Thymus (tissue), 11 donors: ENCODE data around the gene ANO8. TPM values are rescaled to one million over a fixed set of nuclear protein-coding genes. Genes with fewer than 3 reads are reported as not detected.

Source experiments
- DNase-seq, 9 donors: peaks; one replicate each; pipeline ENCODE4 v3.0.0-alpha.2; 2013; ENCODE audit warnings: low spot score in 9 of 9, low read depth in 6 of 9, missing footprints in 1 of 9
- H3K27ac ChIP-seq, 2 donors: one replicate each; pipeline ENCODE4 v1.5.1; 2013; ENCODE audit warnings: control low read depth in 1 of 2, low read depth in 1 of 2, low read length in 1 of 2, mild to moderate bottlenecking in 1 of 2, moderate library complexity in 1 of 2
- H3K27me3 ChIP-seq, 2 donors: one replicate each; pipeline ENCODE4 v1.5.1; 2013; ENCODE audit warnings: low read length in 1 of 2; ENCODE audit not compliant: control insufficient read depth in 2 of 2, insufficient read depth in 1 of 2
- H3K36me3 ChIP-seq, 2 donors: one replicate each; pipeline ENCODE4 v1.5.1; 2013; ENCODE audit warnings: low read length in 1 of 2, mild to moderate bottlenecking in 1 of 2, moderate library complexity in 1 of 2; ENCODE audit not compliant: control insufficient read depth in 2 of 2, insufficient read depth in 2 of 2
- H3K4me1 ChIP-seq, 2 donors: one replicate each; pipeline ENCODE4 v1.5.1; 2013; ENCODE audit warnings: low read length in 2 of 2; ENCODE audit not compliant: control insufficient read depth in 2 of 2, insufficient read depth in 2 of 2
- H3K4me3 ChIP-seq, 2 donors: one replicate each; pipeline ENCODE4 v1.5.1; 2013; ENCODE audit warnings: low read length in 2 of 2, control low read depth in 1 of 2, mild to moderate bottlenecking in 1 of 2
- H3K9me3 ChIP-seq, 2 donors: one replicate each; pipeline ENCODE4 v1.5.1; 2013; ENCODE audit warnings: low read length in 1 of 2, mild to moderate bottlenecking in 1 of 2; ENCODE audit not compliant: control insufficient read depth in 2 of 2, insufficient read depth in 1 of 2
- WGBS: extraction: QIAGEN DNeasy Blood & Tissue Kit; methylation state at CpG from one replicate; pipeline ENCODE4 v1.1.7; 2013; 5-methylcytosine and 5-hydroxymethylcytosine counted together
- polyA plus RNA-seq: library from polyadenylated mRNA; stranded (reverse); fragments of 200-250 nt; gene quantifications from one replicate; pipeline ENCODE4 v1.2.3, GENCODE V29; 2013
- total RNA-seq: library from RNA; stranded (reverse); fragments of 120-200 nt; gene quantifications from one replicate; pipeline ENCODE4 v1.2.4, GENCODE V29; 2013
- donor health status: healthy.

ANO8 gene
- total and polyA plus RNA-seq, 2 donors, result 2.2 to 13.5 TPM

DNA sequence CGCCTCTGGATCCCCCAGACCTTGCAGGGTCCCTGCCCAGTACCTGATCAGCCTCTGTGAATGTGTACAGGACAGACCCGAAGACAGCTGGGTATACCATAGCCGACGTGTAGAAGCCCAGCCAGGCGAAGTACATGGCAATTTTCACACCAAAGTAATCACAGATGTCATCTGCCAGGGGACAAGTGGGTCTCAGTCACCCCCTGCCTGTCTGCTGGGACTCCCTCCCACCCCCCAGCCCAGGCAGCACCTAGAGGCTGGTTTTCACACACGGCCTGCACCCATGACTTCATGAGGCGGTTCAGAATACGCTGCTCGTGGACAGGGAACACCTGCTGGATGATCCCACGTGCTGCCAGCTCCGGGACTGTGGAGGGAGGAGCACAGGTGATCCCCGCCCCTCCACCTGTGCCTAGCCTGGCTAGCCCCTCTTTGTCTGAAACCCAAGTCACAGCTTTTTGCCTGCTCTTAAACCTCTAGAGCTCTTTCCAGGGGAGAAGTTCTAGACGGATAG is 3.6 kb downstream of the ANO8 start:
- H3K4me1 ChIP-seq, result peaks cover 19 to 49% of the 10 kb centered on the region in 2 donors
- DNase-seq, result no peak
- no peak overlapping the region for H3K4me3 ChIP-seq
- H3K36me3 ChIP-seq, result peaks cover 2 to 20% of the 10 kb centered on the region in 2 donors
- peaks cover 0 to 12% of the 10 kb centered on the region in 2 donors for H3K9me3 ChIP-seq
- 93% methylated on average over 13 of the region's 13 CpGs for WGBS
- no peak overlapping the region for H3K27ac ChIP-seq
- H3K27me3 ChIP-seq, result peaks cover 0 to 24% of the 10 kb centered on the region in 2 donors

DNA sequence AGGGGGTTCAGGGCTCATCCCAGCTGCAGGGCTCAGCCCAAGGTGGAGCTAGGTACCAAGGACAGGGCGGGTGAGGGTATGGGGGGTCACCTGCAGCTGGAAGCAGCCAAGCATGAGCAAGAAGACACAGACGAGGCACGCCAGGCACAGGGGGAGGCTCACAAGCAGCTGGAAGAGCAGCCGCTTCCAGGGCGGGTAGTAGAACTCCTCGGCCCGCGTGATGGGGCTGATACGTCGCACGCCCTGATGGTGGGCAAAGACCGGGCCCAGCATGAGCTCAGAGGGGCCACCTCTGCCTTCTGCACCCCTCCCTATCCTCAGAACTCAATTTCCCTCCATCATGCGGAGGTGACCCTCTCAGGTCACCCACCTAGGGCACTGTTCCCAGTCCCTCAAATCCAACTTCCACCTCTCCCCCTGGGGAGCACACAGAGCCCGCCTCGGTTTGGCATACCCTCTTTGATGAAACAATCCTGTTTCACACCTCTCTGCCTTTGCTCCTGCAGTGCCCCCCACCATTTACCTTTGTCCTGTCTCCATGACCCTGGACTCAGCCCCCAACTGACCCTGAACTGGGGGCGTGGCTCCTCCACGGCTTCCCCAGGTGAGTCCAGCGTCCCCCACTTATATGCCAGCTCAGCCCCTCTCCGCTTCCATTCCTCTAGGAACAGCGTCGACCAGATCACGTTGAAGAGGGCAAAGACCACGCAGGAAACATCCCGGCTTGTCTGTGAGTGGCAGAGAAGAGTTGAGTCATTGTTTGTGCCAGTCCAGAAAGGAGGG is 4.2 kb downstream of the ANO8 start:
- Histone ChIP-seq H3K27me3 (peaks cover 0 to 24% of the 10 kb centered on the region in 2 donors), H3K36me3 (peaks cover 3 to 20% of the 10 kb centered on the region in 2 donors), H3K4me1 (peaks cover 19 to 44% of the 10 kb centered on the region in 2 donors), H3K27ac (no peak overlapping the region), H3K9me3 (peaks cover 0 to 12% of the 10 kb centered on the region in 2 donors), H3K4me3 (no peak overlapping the region)
- 95% methylated on average over 24 of the region's 24 CpGs for WGBS
- DNase-seq, result no peak

DNA sequence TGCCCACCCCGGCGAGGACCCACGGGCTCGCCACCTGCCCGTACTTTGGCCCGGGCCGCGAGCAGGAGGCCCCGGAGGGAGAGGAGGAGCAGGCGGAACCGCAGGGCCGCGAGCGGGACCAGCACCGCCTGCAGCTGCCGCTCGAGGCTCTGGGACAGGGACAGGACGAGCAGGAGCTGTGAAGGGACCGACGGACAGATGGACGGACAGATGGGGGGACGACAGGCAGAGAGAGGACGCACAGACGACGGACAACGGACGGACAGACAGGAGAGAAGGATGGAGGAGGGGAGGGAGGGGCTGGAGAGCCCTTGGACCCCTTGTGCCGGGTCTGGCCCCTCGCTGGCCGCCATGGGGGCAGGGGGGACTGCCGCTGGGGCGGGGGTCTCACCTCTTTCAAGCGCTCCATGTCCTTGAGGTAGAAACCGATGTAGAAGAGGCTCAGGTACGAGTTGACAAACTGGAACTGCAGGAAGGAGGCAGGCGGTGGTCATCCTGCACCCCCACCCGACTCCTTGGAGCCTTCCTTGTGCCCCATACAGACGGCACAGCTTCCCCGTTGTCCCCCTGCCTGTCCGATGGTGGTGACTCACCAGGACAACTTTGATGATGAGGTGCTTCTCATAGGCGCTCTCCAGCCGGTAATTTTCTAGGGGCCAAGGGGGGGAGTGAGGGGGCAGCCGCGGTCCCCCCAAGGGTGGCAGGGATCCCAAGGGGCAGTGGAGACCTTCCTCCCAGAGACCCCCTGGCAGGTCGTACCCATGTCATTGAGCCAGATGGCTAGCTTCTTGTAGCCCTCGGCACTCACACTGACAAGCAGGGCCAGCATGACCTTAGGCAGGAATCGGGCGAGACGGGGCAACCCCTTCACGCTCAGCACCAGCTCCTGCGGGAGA is 5.0 kb downstream of the ANO8 start:
- Histone ChIP-seq H3K4me1 (peaks cover 19 to 37% of the 10 kb centered on the region in 2 donors), H3K9me3 (peaks cover 0 to 8% of the 10 kb centered on the region in 2 donors), H3K4me3 (peak overlapping the region in 1 of 2 donors; percentile 58), H3K36me3 (peaks cover 11 to 23% of the 10 kb centered on the region in 2 donors), H3K27me3 (peaks cover 0 to 24% of the 10 kb centered on the region in 2 donors), H3K27ac (no peak overlapping the region)
- WGBS, result 70% methylated on average over 51 of the region's 51 CpGs
- DNase-seq, result no peak

DNA sequence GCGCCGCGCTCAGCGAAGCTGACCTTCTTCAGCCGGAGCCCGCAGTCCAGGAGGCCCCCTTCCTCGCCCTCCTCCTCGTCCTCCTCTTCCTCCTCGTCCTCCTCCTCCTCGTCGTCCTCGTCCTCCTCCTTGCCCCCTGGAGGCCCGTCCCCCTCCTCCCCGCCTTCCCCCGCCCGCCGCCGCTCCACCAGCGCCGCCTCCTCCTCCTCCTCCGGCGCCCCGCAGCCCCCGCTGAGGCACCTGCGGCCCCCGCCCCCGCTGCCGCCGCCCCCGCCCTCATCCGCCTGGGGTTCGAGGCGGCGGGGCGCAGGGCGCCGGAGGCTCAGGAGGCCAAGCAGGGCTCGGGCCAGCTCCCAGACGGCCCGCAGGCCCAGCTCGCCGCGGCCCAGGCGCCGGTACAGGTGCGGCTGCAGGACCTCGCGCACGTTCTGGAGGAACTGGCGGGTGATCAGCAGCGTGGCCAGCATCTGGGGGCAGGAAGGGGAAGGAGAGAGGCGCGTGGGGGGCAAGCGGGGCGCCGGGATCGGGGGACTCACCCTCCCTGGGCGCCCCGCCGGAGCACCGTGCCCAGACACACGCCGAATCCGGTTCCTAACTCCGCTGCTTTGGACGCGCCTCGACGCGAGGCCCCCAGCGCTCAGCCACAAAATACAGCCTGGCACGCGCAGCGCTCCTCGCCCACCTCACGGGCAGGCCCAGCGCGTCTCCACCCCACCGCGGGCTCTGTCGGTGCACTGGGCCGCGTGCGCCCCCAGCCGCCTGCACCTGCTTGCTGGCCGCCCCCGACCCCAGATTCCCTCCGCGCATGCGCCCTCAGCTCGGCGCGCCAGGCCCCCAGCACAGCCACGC is 5.9 kb downstream of the ANO8 start:
- DNase-seq, result peak in 4 of 9 donors; percentile 39 to 81 (median 58)
- H3K27me3 ChIP-seq, result peaks cover 0 to 26% of the 10 kb centered on the region in 2 donors
- H3K4me1 ChIP-seq, result peaks cover 14 to 33% of the 10 kb centered on the region in 2 donors
- WGBS, result 4% methylated on average over 94 of the region's 94 CpGs
- H3K4me3 ChIP-seq, result peak overlapping the region; percentile 52 to 58
- H3K36me3 ChIP-seq, result peaks cover 13 to 25% of the 10 kb centered on the region in 2 donors
- H3K27ac ChIP-seq, result peak overlapping the region; percentile 19 to 53
- H3K9me3 ChIP-seq, result peaks cover 0 to 8% of the 10 kb centered on the region in 2 donors

DNA sequence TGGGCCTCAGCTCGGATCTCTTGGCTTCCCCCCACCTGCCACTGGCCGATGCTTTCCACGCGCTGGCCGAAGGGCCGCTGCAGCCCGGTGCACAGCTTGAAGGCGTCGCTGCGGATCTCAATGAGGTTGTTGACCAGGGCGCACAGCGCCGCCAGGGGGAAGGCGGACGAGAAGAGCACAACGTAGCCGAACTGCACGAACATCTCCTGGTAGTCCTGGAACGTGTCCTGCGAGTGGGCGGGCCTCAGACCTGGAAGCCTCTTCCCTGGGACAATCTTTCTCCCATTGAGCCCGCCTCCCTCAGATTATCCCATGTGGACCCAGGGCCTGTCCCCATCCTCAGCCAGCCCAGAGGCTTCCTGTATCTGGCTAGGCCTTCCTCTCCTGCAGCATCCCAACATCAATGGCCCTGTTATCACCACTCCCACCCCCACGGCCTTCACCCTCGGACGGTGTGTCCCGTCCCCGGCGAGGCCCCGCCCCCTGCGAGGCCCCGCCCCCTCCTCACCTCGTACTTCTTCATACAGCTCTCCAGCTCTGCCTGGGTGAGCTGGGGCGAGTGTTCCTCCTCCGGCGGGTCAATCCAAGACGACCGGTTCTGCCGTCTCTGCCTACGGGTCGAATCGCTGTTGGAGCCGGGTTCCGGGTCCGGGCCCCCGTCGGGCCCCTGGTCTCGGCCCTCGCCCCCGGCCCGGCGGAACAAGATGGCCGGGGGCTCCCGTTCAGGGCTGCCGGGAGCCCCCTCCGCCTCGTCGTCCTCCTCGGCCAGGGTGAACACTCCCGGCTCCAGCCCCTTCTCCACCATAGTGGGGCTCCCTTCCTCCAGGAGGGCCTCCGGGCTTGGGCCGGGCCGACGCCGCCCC is 6.8 kb downstream of the ANO8 start:
- 41% methylated on average over 64 of the region's 64 CpGs for WGBS
- peak overlapping the region; percentile 52 to 58 for H3K4me3 ChIP-seq
- H3K36me3 ChIP-seq, result peaks cover 14 to 24% of the 10 kb centered on the region in 2 donors
- peaks cover 3 to 31% of the 10 kb centered on the region in 2 donors for H3K27me3 ChIP-seq
- peak overlapping the region; percentile 19 to 53 for H3K27ac ChIP-seq
- H3K4me1 ChIP-seq, result peaks cover 12 to 29% of the 10 kb centered on the region in 2 donors
- DNase-seq, result peak in 3 of 9 donors; percentile 49 to 66 (median 50)
- peaks cover 0 to 5% of the 10 kb centered on the region in 2 donors for H3K9me3 ChIP-seq

DNA sequence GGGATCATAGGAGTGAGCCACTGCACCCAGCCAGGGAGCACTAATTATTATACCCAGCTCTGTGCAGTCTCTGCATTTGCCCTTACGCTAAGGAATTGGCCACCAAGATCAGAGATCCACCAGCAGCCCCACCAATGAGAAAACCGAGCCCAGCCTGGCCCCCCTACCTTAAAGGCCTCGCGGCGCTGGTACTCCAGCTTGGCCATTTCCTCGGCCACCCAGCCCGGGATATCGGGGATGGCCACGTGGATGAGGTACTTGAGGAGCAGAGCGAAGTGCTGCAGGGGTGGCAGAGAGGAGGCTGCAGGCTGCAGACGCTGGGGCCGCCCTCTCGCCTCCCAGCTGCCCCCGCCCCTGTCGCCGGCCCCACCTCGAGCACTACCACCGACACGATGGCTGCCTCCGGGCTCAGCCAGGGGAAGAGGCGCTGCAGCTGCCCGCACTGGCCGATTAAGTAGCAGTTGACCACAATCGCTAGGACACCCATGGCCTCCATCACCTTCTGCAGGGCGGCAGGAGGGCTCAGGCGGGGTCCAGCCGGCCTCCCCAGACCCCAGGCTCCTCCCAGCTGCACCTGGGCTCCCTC is 7.5 kb downstream of the ANO8 start:
- Histone ChIP-seq H3K27me3 (peaks cover 3 to 35% of the 10 kb centered on the region in 2 donors), H3K9me3 (no peaks in the 10 kb centered on the region), H3K4me3 (no peak overlapping the region), H3K4me1 (peaks cover 12 to 28% of the 10 kb centered on the region in 2 donors), H3K27ac (no peak overlapping the region), H3K36me3 (peaks cover 21 to 26% of the 10 kb centered on the region in 2 donors)
- 97% methylated on average over 27 of the region's 27 CpGs for WGBS
- no peak for DNase-seq

DNA sequence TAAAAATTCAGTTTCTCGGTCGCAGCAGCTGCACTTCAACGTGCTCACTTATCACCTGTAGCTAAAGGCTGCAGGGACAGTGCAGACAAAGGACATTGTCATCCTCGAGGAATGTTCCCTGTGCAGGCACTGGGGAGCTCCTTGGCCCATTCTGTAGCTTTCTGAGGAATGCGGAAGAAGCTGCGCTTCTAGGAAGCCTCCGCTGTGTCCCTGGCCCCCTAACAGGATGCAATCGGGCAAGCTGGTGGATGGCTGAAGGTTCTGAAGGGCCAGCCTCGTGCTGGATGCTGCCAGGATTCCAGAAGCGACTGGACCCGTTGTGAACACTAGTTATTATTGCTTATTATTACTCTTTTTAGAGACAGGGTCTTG is 8.1 kb downstream of the ANO8 start:
- H3K4me1 ChIP-seq, result peaks cover 12 to 28% of the 10 kb centered on the region in 2 donors
- H3K9me3 ChIP-seq, result no peaks in the 10 kb centered on the region
- peaks cover 27 to 32% of the 10 kb centered on the region in 2 donors for H3K36me3 ChIP-seq
- H3K27ac ChIP-seq, result no peak overlapping the region
- no peak overlapping the region for H3K4me3 ChIP-seq
- DNase-seq, result no peak
- 88% methylated on average over 11 of the region's 11 CpGs for WGBS
- H3K27me3 ChIP-seq, result peaks cover 3 to 35% of the 10 kb centered on the region in 2 donors
